K562 (cell line): ENCODE data around the gene RPE65. TPM values are rescaled to one million over a fixed set of nuclear protein-coding genes. Genes with fewer than 3 reads are reported as not detected.

Experiments used
- ATAC-seq: fragments of 200-7000 bp; cut with Tn5 transposase; 3 replicates; pipeline ENCODE4 v1.9.1; 2020; ENCODE audit warnings: moderate library complexity
- BruUV-seq: library from RNA; stranded (reverse); fragments of 400-500 nt; replicated peaks from 2 replicates; lab custom pipeline; 2021; lab: Mats Ljungman, UMichigan
- CTCF ChIA-PET: fragments of 300-600 bp; formaldehyde crosslinking; extraction: SDS; loops from one replicate; lab custom pipeline; 2021; ENCODE audit warnings: low intra/inter-chr PET ratio; lab: Yijun Ruan, JAX
- POLR2A ChIA-PET: fragments of 300-600, 350-650 bp; sonication (Branson Sonifier 250); formaldehyde crosslinking; extraction: SDS; loops from one replicate; lab custom pipeline; 2021; ENCODE audit warnings: antibody characterized with exemption, inconsistent platforms; lab: Yijun Ruan, JAX
- DNase-seq, 4 experiments: peaks; one replicate each; pipeline versions ENCODE4 v3.0.0 to v3.0.0-alpha.2; 2011 to 2018; ENCODE audit warnings: low spot score in 3 of 4, mixed read lengths in 3 of 4; ENCODE audit errors: extremely low read depth in 1 of 4
- FAIRE-seq: peaks from 2 replicates; lab custom pipeline; 2011; peaks lifted over from hg19 to GRCh38; lab: Jason Lieb, UNC
- H2AFZ ChIP-seq: 2 replicates; pipeline ENCODE4 v1.6.0; 2011; ENCODE audit warnings: low read depth, low read length, control low read depth, inconsistent platforms
- H3K27ac ChIP-seq: fragments of 200-600 bp; 3 replicates; pipeline ENCODE4 v1.8.0; 2011; ENCODE audit warnings: low read depth, mild to moderate bottlenecking, control low read depth, inconsistent platforms, low read length, moderate library complexity, mixed read lengths; ENCODE audit errors: extremely low read depth
- H3K27me3 ChIP-seq, 2 experiments: fragments of 300-600 bp in 1 of 2; 2 replicates in 1 of 2; 3 replicates in 1 of 2; pipeline versions ENCODE4 v1.6.0 to v1.8.0; 2011; ENCODE audit warnings: inconsistent platforms in 2 of 2, low read length in 2 of 2, mild to moderate bottlenecking in 1 of 2, mixed read lengths in 1 of 2, moderate library complexity in 1 of 2; ENCODE audit not compliant: control insufficient read depth in 2 of 2, insufficient read depth in 2 of 2
- H3K36me3 ChIP-seq: fragments of 300-600 bp; 3 replicates; pipeline ENCODE4 v1.8.0; 2011; ENCODE audit warnings: mild to moderate bottlenecking, low read length, inconsistent platforms; ENCODE audit not compliant: control insufficient read depth, insufficient read depth
- H3K4me1 ChIP-seq, 2 experiments: fragments of 200-600 bp in 1 of 2; replicated peaks in 1 of 2; 2 replicates in 1 of 2; 3 replicates in 1 of 2; pipeline versions ENCODE4 v1.5.1 to v1.8.0; 2011; ENCODE audit warnings: inconsistent platforms in 2 of 2, low read length in 2 of 2, mild to moderate bottlenecking in 1 of 2, mixed read lengths in 1 of 2, moderate library complexity in 1 of 2; ENCODE audit not compliant: control insufficient read depth in 2 of 2, insufficient read depth in 2 of 2
- H3K4me2 ChIP-seq: 2 replicates; pipeline ENCODE4 v1.6.1; 2011; ENCODE audit warnings: low read length, control low read depth, inconsistent platforms, mixed read lengths; ENCODE audit not compliant: insufficient read depth
- H3K4me3 ChIP-seq: fragments of 200-600 bp; sonication (generic), shearing (Covaris generic); 2 replicates; pipeline ENCODE4 v1.5.1; 2016; ENCODE audit warnings: control low read depth, inconsistent platforms
- H3K79me2 ChIP-seq: fragments of 200-600 bp; 3 replicates; pipeline ENCODE4 v1.8.0; 2011; ENCODE audit warnings: low read length, inconsistent platforms; ENCODE audit not compliant: control insufficient read depth, insufficient read depth
- H3K9ac ChIP-seq, 2 experiments: 2 replicates each; pipeline versions ENCODE4 v1.6.0 to v1.6.1; 2011; ENCODE audit warnings: low read depth in 2 of 2, low read length in 2 of 2, control low read depth in 1 of 2, inconsistent platforms in 1 of 2, mild to moderate bottlenecking in 1 of 2, mixed read lengths in 1 of 2; ENCODE audit not compliant: insufficient read depth in 1 of 2
- H3K9me1 ChIP-seq: one replicate; pipeline ENCODE4 v1.6.0; 2011; ENCODE audit warnings: inconsistent platforms, mild to moderate bottlenecking, low read length, moderate library complexity; ENCODE audit not compliant: control insufficient read depth, insufficient read depth
- H3K9me3 ChIP-seq: replicated peaks from 2 replicates; pipeline ENCODE4 v1.5.1; 2011; ENCODE audit warnings: low read depth, low read length, inconsistent platforms; ENCODE audit not compliant: control insufficient read depth, insufficient read depth
- H4K20me1 ChIP-seq: replicated peaks from 2 replicates; pipeline ENCODE4 v1.6.1; 2011; ENCODE audit warnings: low read length, inconsistent platforms, mixed read lengths; ENCODE audit not compliant: control insufficient read depth, insufficient read depth
- CTBP1 ChIP-seq: fragments of 450-650 bp; IDR thresholded peaks from 2 replicates; pipeline ENCODE4 v1.6.1; 2016; ENCODE audit warnings: borderline replicate concordance
- DMBX1 ChIP-seq: fragments of 250-450 bp; sonication (Bioruptor Pico); IDR thresholded peaks from 2 replicates; pipeline ENCODE4 v1.8.0; 2022; ENCODE audit warnings: inconsistent platforms, mild to moderate bottlenecking, moderate library complexity, borderline replicate concordance
- NUFIP1 ChIP-seq: fragments of 450-650 bp; IDR thresholded peaks from 2 replicates; pipeline ENCODE4 v1.6.1; 2018; ENCODE audit not compliant: partially characterized antibody
- POLR2B ChIP-seq: fragments of 450-650 bp; IDR thresholded peaks from 2 replicates; pipeline ENCODE4 v1.6.1; 2018; ENCODE audit warnings: low read depth; ENCODE audit not compliant: partially characterized antibody
- SAP30 ChIP-seq: fragments of 200-600 bp; sonication (generic); IDR thresholded peaks from 2 replicates; pipeline ENCODE4 v1.6.1; 2012; ENCODE audit warnings: borderline replicate concordance, low read depth, mild to moderate bottlenecking, moderate library complexity, low read length, control low read depth, inconsistent platforms; ENCODE audit not compliant: insufficient read depth, poor library complexity, severe bottlenecking
- SIRT6 ChIP-seq: IDR thresholded peaks from one replicate; pipeline ENCODE4 v1.6.1; 2012; ENCODE audit warnings: low read depth, mild to moderate bottlenecking, control low read depth, inconsistent platforms, low read length, moderate library complexity
- SMC3 ChIP-seq: conservative IDR thresholded peaks from 2 replicates; pipeline ENCODE4 v1.6.1; 2011; ENCODE audit warnings: low read depth, low read length, improper control_type of control experiment; ENCODE audit not compliant: insufficient read depth
- TAF9B ChIP-seq: fragments of 450-650 bp; IDR thresholded peaks from 2 replicates; pipeline ENCODE4 v1.6.1; 2018; ENCODE audit warnings: mild to moderate bottlenecking; ENCODE audit not compliant: partially characterized antibody
- ZNF507 ChIP-seq: conservative IDR thresholded peaks from 2 replicates; pipeline ENCODE4 v1.6.1; 2017; ENCODE audit warnings: missing genetic modification characterization, missing compliant biosample characterization
- in situ Hi-C: fragments of 300-500 bp; cut with MboI; formaldehyde crosslinking; loops from 4 replicates; pipeline ENCODE4 v1.15.0; 2018; ENCODE audit warnings: inconsistent platforms, mixed read lengths
- intact Hi-C: fragments of 100-400 bp; cut with micrococcal nuclease; formaldehyde crosslinking; loops from 2 replicates; pipeline ENCODE4 v1.14.2; 2022
- polyA plus RNA-seq, 8 experiments: library from polyadenylated mRNA; depleted of rRNA in 4 of 8; stranded (reverse) in 5 of 8; unstranded in 3 of 8; fragments of >200 nt; fragmentation: Nextera tagmentation in 2 of 8; fragmentation: Illumina TruSeq in 1 of 8; extraction: Ambion mirVana in 2 of 8; extraction: Trizol in 1 of 8; gene quantifications; 2 replicates each; pipeline versions ENCODE4 v1.2.1 to v1.2.3, GENCODE V29; 2011 to 2014; ENCODE audit warnings: inconsistent platforms in 1 of 8, missing spikeins in 1 of 8
- total RNA-seq, 7 experiments: library from RNA; depleted of rRNA in 6 of 7; stranded (reverse); fragments of >200 nt in 6 of 7; fragmentation: Illumina TruSeq in 2 of 7; extraction: Trizol in 2 of 7; gene quantifications; 2 replicates each; pipeline versions ENCODE4 v1.2.1 to v1.2.3, GENCODE V29; 2011 to 2021; ENCODE audit warnings: low replicate concordance in 1 of 7
- TF ChIP-seq, protein P1 (sequence below): fragments of 250-450 bp; sonication (Bioruptor Pico); IDR thresholded peaks from 2 replicates; pipeline ENCODE4 v1.5.0; 2020; ENCODE audit warnings: mild to moderate bottlenecking, borderline replicate concordance
- TF ChIP-seq, protein P2 (sequence below), 2 experiments: fragments of 450-650 bp in 1 of 2; sonication (generic) in 1 of 2; formaldehyde crosslinking in 1 of 2; IDR thresholded peaks; 2 replicates each; pipeline versions ENCODE4 v1.7.1 to v1.9.0; 2016 to 2022; ENCODE audit warnings: inconsistent platforms in 1 of 2, mild to moderate bottlenecking in 1 of 2, missing genetic modification reagents in 1 of 2

Gene RPE65
- total and polyA plus RNA-seq, 9 of the 15 experiments (the other 6 are each of a cell fraction or from before 2014, with no cell fraction given), result 0.14 TPM; not detected in 8

- POLR2A ChIA-PET, result no interaction called here
- in situ Hi-C loops, result loop anchor here (25.0 kb wide), 2 partner anchors 936 to 1264 kb away; no protein-coding TSS in a partner anchor
- no peak overlapping the region for H2AFZ ChIP-seq
- CTCF ChIA-PET, result no interaction called here
- no peaks in the 10 kb centered on the region for H3K4me1 ChIP-seq
- ATAC-seq (no peak), FAIRE-seq (no peak), DNase-seq (no peak)
- no peak overlapping the region for H3K4me2 ChIP-seq
- H3K9ac ChIP-seq, result no peak overlapping the region
- no peak overlapping the region for H3K27ac ChIP-seq
- no TSS peak for BruUV-seq
- H3K36me3 ChIP-seq, result peaks cover 19% of the 10 kb centered on the region; the same call in 2 of the 3 replicates
- intact Hi-C loops, result loop anchor here (5.0 kb wide), 1 partner anchor 119 kb away; no protein-coding TSS in a partner anchor
- no peaks in the 10 kb centered on the region for H3K79me2 ChIP-seq
- no peaks in the 10 kb centered on the region for H4K20me1 ChIP-seq
- no peaks in the 10 kb centered on the region for H3K27me3 ChIP-seq
- no peaks in the 10 kb centered on the region for H3K9me1 ChIP-seq
- no peak overlapping the region for H3K4me3 ChIP-seq
- no peaks in the 10 kb centered on the region for H3K9me3 ChIP-seq
- TF ChIP-seq SAP30, result no peak
- TF ChIP-seq, protein P1, sequence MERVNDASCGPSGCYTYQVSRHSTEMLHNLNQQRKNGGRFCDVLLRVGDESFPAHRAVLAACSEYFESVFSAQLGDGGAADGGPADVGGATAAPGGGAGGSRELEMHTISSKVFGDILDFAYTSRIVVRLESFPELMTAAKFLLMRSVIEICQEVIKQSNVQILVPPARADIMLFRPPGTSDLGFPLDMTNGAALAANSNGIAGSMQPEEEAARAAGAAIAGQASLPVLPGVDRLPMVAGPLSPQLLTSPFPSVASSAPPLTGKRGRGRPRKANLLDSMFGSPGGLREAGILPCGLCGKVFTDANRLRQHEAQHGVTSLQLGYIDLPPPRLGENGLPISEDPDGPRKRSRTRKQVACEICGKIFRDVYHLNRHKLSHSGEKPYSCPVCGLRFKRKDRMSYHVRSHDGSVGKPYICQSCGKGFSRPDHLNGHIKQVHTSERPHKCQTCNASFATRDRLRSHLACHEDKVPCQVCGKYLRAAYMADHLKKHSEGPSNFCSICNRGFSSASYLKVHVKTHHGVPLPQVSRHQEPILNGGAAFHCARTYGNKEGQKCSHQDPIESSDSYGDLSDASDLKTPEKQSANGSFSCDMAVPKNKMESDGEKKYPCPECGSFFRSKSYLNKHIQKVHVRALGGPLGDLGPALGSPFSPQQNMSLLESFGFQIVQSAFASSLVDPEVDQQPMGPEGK, result no peak
- no peak for TF ChIP-seq TAF9B
- TF ChIP-seq NUFIP1, result no peak
- TF ChIP-seq DMBX1 (CRISPR knock-in tag), result no peak
- TF ChIP-seq SMC3, result no peak
- TF ChIP-seq, protein P2, sequence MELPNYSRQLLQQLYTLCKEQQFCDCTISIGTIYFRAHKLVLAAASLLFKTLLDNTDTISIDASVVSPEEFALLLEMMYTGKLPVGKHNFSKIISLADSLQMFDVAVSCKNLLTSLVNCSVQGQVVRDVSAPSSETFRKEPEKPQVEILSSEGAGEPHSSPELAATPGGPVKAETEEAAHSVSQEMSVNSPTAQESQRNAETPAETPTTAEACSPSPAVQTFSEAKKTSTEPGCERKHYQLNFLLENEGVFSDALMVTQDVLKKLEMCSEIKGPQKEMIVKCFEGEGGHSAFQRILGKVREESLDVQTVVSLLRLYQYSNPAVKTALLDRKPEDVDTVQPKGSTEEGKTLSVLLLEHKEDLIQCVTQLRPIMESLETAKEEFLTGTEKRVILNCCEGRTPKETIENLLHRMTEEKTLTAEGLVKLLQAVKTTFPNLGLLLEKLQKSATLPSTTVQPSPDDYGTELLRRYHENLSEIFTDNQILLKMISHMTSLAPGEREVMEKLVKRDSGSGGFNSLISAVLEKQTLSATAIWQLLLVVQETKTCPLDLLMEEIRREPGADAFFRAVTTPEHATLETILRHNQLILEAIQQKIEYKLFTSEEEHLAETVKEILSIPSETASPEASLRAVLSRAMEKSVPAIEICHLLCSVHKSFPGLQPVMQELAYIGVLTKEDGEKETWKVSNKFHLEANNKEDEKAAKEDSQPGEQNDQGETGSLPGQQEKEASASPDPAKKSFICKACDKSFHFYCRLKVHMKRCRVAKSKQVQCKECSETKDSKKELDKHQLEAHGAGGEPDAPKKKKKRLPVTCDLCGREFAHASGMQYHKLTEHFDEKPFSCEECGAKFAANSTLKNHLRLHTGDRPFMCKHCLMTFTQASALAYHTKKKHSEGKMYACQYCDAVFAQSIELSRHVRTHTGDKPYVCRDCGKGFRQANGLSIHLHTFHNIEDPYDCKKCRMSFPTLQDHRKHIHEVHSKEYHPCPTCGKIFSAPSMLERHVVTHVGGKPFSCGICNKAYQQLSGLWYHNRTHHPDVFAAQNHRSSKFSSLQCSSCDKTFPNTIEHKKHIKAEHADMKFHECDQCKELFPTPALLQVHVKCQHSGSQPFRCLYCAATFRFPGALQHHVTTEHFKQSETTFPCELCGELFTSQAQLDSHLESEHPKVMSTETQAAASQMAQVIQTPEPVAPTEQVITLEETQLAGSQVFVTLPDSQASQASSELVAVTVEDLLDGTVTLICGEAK (IDR thresholded peaks at IDR 0.05), result no peak
- TF ChIP-seq, protein P2 (CRISPR knock-in tag; IDR thresholded peaks at IDR 0.05), result no peak
- TF ChIP-seq ZNF507 (tag), result no peak
- no peak for TF ChIP-seq POLR2B
- TF ChIP-seq SIRT6, result no peak
- no peak for TF ChIP-seq CTBP1
Measured at GRCh38 chr1:68473060-68473459, 23.3 kb upstream of the RPE65 start.
